Activated CD8-positive, alpha-beta T cell treated with anti-CD3 and anti-CD28 coated beads for 36 hours (primary cell): ENCODE data around the gene NOL6. TPM values are rescaled to one million over a fixed set of nuclear protein-coding genes. Genes with fewer than 3 reads are reported as not detected.

Experiments used
- ATAC-seq: fragments of 200-7000 bp; cut with Tn5 transposase; one replicate; pipeline ENCODE4 v1.10.0; 2021; ENCODE audit warnings: mild to moderate bottlenecking, moderate library complexity
- CTCF ChIA-PET: fragments of 350-600 bp; sonication (Branson Sonifier 250); formaldehyde crosslinking; loops from one replicate; lab custom pipeline; 2021; ENCODE audit warnings: antibody characterized with exemption; lab: Charles Lee
- POLR2A ChIA-PET: fragments of 350-600 bp; sonication (Branson Sonifier 250); formaldehyde crosslinking; loops from one replicate; lab custom pipeline; 2021; ENCODE audit warnings: antibody characterized with exemption; lab: Charles Lee
- DNase-seq: peaks from one replicate; pipeline ENCODE4 v3.0.0-alpha.2; 2020
- H3K27ac Mint-ChIP-seq: one replicate; pipeline ENCODE4 v1.8.0; 2021; ENCODE audit warnings: mild to moderate bottlenecking, mixed read lengths
- H3K27me3 Mint-ChIP-seq: one replicate; pipeline ENCODE4 v1.8.0; 2021; ENCODE audit warnings: mixed read lengths
- H3K36me3 Mint-ChIP-seq: one replicate; pipeline ENCODE4 v1.8.0; 2021; ENCODE audit warnings: low read depth, mixed read lengths
- H3K4me1 Mint-ChIP-seq: one replicate; pipeline ENCODE4 v1.8.0; 2021; ENCODE audit warnings: low read depth, mixed read lengths
- H3K4me3 Mint-ChIP-seq: one replicate; pipeline ENCODE4 v1.8.0; 2021; ENCODE audit warnings: mild to moderate bottlenecking, moderate library complexity, mixed read lengths
- H3K9me3 Mint-ChIP-seq: one replicate; pipeline ENCODE4 v1.8.0; 2021; ENCODE audit warnings: mixed read lengths
- CTCF ChIP-seq: fragments of 200-600 bp; IDR thresholded peaks from one replicate; pipeline ENCODE4 v1.8.0; 2022; ENCODE audit warnings: antibody characterized with exemption, mild to moderate bottlenecking
- intact Hi-C: fragments of 100-400 bp; cut with micrococcal nuclease; formaldehyde crosslinking; loops from one replicate; pipeline ENCODE4 v1.10.0; 2022
- total RNA-seq, 2 experiments: library from RNA; stranded (reverse); gene quantifications; one replicate each; pipeline ENCODE4 v1.2.3, GENCODE V29; 2021

Gene NOL6
- total RNA-seq, 2 experiments from 2014 or later = 45.5 to 45.9 TPM

- ChIA-PET POLR2A (interaction anchor here (0.6 to 2.6 kb wide), 5 partner anchors 9 to 39 kb away, joined by 3 to 15 read pairs (median 3); no protein-coding TSS in a partner anchor), CTCF (interaction anchor here (1.3 to 6.9 kb wide), 5 partner anchors 11 to 71 kb away, joined by 3 to 48 read pairs (median 30); partner anchors contain the start of gene NOL6)
- Mint-ChIP-seq H3K27me3 (no peaks in the 10 kb centered on the region), H3K36me3 (no peaks in the 10 kb centered on the region), H3K4me3 (peak overlapping the region; percentile 66), H3K9me3 (no peaks in the 10 kb centered on the region), H3K4me1 (peaks cover 37% of the 10 kb centered on the region), H3K27ac (peak overlapping the region; percentile 88)
- ATAC-seq (peak; percentile 78), DNase-seq (peak; percentile 82)
- intact Hi-C loops = loop anchor here (2.0 kb wide), 1 partner anchor 16 kb away; no protein-coding TSS in a partner anchor
- TF ChIP-seq CTCF = no peak
Measured at GRCh38 chr9:33446240-33446945, 27.3 kb downstream of the NOL6 start.

- DNase-seq (peak; percentile 39), ATAC-seq (no peak)
- Mint-ChIP-seq H3K27ac (peak overlapping the region; percentile 88), H3K4me1 (peaks cover 34% of the 10 kb centered on the region), H3K27me3 (no peaks in the 10 kb centered on the region), H3K4me3 (no peak overlapping the region), H3K9me3 (no peaks in the 10 kb centered on the region), H3K36me3 (no peaks in the 10 kb centered on the region)
- CTCF ChIA-PET = interaction anchor here (1.3 to 6.9 kb wide), 3 partner anchors 20 to 71 kb away, joined by 3 to 48 read pairs (median 7); no protein-coding TSS in a partner anchor
- intact Hi-C loops = loop anchor here (2.0 kb wide), 1 partner anchor 17 kb away; no protein-coding TSS in a partner anchor
- TF ChIP-seq CTCF = no peak
- POLR2A ChIA-PET = interaction anchor here (1.6 to 2.6 kb wide), 2 partner anchors 10 to 13 kb away, joined by 4 to 15 read pairs; no protein-coding TSS in a partner anchor
Measured at GRCh38 chr9:33445389-33446239, 28.1 kb downstream of the NOL6 start.

- DNase-seq (no peak), ATAC-seq (no peak)
- ChIA-PET CTCF (interaction anchor here (1.3 to 6.9 kb wide), 3 partner anchors 9 to 28 kb away, joined by 5 to 48 read pairs (median 7); no protein-coding TSS in a partner anchor), POLR2A (interaction anchor here (1.6 to 1.9 kb wide), 2 partner anchors 8 to 10 kb away, joined by 4 read pairs; no protein-coding TSS in a partner anchor)
- Mint-ChIP-seq H3K9me3 (no peaks in the 10 kb centered on the region), H3K36me3 (no peaks in the 10 kb centered on the region), H3K4me3 (no peak overlapping the region), H3K27me3 (no peaks in the 10 kb centered on the region), H3K27ac (no peak overlapping the region), H3K4me1 (peaks cover 34% of the 10 kb centered on the region)
- no peak for TF ChIP-seq CTCF
- intact Hi-C loops = no loop called here
Measured at GRCh38 chr9:33443464-33444154, 30.1 kb downstream of the NOL6 start.

GRCh38 chr9:33443047-33443446 is 30.7 kb downstream of the NOL6 start:
- POLR2A ChIA-PET = interaction anchor here (1.9 kb wide), 1 partner anchor 9 kb away, joined by 4 read pairs; no protein-coding TSS in a partner anchor
- Mint-ChIP-seq H3K4me1 (peaks cover 29% of the 10 kb centered on the region), H3K4me3 (no peak overlapping the region), H3K9me3 (no peaks in the 10 kb centered on the region), H3K27ac (no peak overlapping the region), H3K36me3 (no peaks in the 10 kb centered on the region), H3K27me3 (no peaks in the 10 kb centered on the region)
- intact Hi-C loops = no loop called here
- CTCF ChIA-PET = interaction anchor here (1.4 kb wide), 1 partner anchor 10 kb away, joined by 6 read pairs; no protein-coding TSS in a partner anchor
- no peak for DNase-seq
- TF ChIP-seq CTCF = no peak
- no peak for ATAC-seq
